ENCODE data around the gene MAST2.

MAST2 gene

DNA sequence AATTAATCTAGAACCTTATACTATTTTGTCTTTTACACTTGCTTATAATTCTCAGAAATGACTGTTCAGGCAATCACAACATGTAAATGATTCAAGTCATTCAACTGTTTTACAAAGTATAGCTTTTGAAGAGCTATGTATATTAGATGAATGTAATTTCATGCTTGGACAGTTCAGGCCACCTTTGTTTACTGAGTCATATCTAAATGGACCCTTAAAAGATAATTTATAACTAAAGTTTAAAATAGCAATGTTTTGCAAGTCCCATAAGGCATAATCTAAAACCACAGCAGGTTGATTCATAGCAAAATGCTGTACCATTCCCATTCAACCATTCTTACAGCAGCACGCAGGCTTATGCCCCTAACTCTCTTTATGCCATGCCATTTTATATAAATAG lies 264.2 kb downstream of the MAST2 start:
- DNase-seq (ENCODE audit: low spot score) = no peak

GRCh38 chr1:46068525-46068924 lies 265.1 kb downstream of the MAST2 start:
- no peak for DNase-seq (ENCODE audit: low spot score)

DNA sequence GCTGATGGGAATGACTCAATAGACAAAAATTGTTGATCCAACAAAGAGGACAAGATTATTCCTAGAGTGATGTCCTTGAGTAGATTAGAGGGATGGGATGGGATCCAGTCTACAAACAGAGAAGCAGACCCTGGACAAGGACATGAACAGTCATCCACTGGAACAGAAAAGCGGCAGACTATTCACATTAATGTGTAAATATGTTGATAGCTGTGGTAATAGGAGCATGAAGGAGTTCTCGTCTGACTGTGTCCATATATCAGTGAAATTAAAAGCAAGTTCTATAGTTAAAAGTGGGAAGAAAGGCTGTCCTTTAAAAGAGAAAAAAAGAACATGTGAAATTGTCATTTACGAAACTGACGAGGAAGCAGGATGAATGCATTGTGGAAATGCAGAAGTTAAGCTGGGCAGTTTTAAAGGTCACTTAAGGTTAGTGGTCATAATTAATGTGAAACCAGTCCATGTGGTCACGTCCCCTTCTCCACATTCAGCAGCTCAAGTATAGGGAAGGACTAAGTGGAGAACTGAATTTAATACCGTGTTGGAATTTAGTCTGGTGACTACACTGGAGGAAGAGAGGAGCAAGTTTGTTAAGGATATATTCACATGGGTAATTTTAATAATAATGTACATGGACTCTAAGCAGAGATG lies 266.9 kb downstream of the MAST2 start:
- no peak for DNase-seq (ENCODE audit: low spot score)

GRCh38 chr1:46072975-46073374 lies 269.6 kb downstream of the MAST2 start:
- DNase-seq (ENCODE audit: low spot score) = no peak

GRCh38 chr1:46076343-46076742 lies 272.9 kb downstream of the MAST2 start:
- DNase-seq (ENCODE audit: low spot score) = no peak

GRCh38 chr1:46077644-46078043 lies 274.2 kb downstream of the MAST2 start:
- no peak for DNase-seq (ENCODE audit: low spot score)

DNA sequence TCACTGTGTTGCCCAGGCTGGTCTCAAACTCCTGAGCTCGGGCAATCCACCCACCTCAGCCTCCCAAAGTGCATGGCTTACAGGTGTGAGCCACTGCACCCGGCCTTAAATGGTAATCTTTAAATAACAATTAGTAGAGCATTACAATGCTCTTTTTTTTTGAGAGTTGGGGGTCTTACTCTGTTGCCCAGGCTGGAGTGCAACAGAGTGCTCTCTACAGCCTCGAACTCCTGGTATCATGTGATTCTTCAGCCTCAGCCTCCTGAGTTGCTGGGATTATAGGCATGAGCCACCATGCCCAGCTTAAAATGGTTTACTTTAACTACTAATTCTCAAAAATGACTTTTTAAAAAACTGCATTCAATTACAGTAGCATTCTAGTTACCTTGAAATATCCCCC lies 276.8 kb downstream of the MAST2 start:
- no peak for DNase-seq (ENCODE audit: low spot score)

- no peak for DNase-seq (ENCODE audit: low spot score)
These were observed 277.8 kb downstream of the MAST2 start for GRCh38 chr1:46081206-46081605.

- DNase-seq (ENCODE audit: low spot score) = no peak
These were observed 278.2 kb downstream of the MAST2 start for GRCh38 chr1:46081619-46082018.

- no peak for DNase-seq (ENCODE audit: low spot score)
These were observed 280.2 kb downstream of the MAST2 start for GRCh38 chr1:46083579-46083978.

DNA sequence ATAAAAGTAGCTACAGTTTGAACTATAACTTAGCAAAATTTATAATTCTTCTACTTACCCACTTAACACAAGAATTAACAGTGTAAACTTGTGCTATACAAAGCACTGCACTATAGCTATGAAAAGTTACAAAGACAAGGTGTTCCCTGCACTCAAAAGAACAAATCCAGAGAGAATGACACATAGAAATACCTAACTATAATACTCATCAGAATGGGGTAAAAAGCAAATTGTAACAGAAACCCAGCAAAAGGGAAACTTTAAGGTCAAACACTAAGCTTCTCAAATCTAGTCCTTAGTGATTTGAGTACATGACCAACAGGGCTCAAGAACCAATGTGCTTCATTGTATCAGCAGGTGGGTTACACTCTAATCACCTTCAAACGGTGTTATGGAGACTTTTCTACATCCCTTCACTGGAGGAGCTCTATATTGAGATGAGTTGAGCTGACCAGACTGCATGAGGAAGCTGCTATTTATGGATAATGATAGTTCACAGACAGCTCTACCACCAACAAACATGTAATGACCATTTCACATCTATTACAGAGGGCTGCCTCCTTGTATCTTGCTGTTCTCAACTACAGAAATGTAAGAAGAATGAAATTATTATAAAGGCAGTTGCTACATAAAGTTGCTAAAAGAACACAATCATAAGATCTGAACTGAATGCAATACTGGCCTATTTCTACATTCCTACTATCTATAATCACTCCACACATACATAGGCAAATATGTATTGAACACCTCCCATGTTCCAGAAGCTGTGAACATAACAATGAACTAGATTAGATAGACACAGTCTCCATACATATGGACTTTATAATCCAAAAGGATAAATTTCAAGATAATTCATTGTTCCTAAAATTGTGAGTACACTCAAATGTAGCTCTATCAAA lies 281.4 kb downstream of the MAST2 start:
- DNase-seq (ENCODE audit: low spot score) = no peak

Measured in iPS-NIHi11 (cell line).